HG02642 (cell line): ENCODE results near the gene DCBLD2.
"Not testable (repeated sequence)": the region's sequence is repeated elsewhere in the genome, so short reads cannot be mapped to it uniquely, and the experiment has no call there.

Experiments used
- ATAC-seq: cut with Tn5 transposase; IDR thresholded peaks from one replicate; pipeline ENCODE4 v1.9.1; 2021; ENCODE audit warnings: mild to moderate bottlenecking; ENCODE audit not compliant: unreplicated experiment, poor library complexity

Gene DCBLD2

DNA sequence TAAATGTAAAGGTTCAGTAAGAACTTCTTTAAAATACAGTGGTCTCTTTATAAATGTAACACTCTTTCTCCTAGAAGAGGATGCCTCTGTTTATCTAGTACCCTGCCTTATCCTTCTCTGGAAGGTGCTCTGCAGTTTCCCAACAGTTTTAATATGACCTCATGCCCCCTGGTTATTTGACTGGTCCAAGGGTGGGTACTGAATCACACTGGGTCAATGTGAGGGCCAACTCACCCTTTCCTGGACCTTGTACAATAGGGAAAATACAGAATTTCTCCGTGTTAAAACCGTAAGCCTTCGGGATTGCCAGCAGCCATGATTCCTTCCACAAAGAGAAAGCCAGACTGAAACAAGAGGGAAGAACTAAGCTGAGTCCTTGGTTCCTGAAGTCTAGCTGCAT is 9.2 kb downstream of the DCBLD2 start:
- ATAC-seq: no peak

DNA sequence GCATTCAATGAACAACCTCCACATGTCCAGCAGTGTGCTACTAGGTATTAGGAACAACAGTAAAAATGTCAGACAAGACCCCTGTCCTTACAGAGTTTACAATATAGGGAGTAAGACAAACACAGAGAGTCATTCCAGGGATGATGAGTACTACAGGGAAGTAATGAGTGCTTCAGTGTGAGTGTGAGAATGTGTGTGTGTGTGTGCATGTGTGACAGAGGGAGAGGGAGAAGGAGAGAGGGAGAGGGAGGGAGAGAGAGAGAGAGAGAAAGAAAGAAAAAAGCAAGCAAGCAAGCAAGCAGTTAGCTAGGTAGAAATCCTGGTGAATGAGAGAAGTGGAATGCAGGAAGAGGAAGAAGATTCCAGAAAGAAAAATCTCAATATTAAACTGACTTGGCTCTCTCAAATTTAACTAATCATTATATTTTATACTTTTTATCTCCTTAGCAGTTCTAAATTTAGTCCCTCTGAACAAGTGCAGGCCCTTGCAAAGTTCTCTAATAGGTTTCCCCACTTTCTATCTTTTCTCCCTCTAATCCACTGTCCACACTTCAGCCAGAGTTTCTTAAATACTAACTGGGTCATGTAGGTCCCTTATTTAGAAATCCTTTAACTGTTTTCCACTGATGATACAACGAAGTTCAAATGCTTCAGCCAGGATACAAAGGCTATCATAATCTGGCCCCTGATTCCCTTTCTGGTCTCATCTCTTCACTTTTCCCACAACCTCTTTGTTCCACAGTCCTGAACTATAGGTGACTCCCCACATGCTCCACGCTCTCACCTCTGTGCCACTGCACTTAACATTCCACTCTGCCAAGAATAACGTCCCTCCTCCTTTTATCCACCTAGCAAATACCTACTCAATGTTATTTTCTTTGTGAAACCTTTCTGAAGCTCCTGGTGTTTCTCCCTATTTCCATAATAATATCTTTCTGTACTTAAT is 10.3 kb downstream of the DCBLD2 start:
- ATAC-seq: no peak

DNA sequence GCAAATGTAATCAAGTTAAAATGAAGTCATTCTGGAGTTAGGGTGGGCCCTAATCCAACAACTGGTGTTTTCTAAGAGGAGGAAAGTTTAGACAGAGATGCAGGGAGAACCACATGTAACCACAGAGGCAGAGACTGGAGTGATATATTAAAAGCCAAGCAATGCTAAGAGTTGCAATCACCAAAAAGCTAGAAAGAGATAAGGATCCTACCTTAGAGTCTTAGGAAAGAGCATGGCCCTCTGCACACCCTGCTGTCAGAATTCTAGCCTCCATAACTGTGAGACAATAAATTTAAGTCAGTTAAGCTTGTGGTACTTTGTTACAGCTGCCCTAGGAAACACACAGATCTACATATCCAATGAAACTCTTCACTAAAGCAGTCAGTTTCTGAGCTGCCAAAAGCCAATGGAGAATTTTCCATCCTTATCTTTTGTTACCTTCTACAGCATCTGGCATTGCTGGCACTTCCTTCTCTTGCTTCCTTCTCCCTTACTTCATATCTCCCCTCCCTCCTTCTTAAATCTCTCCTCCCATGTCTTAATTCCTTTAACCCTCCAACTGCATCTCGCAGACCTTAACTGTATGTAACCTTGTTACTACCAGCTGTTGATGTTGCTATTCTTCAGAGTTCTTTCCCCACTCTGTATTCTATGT is 11.2 kb downstream of the DCBLD2 start:
- no peak for ATAC-seq

DNA sequence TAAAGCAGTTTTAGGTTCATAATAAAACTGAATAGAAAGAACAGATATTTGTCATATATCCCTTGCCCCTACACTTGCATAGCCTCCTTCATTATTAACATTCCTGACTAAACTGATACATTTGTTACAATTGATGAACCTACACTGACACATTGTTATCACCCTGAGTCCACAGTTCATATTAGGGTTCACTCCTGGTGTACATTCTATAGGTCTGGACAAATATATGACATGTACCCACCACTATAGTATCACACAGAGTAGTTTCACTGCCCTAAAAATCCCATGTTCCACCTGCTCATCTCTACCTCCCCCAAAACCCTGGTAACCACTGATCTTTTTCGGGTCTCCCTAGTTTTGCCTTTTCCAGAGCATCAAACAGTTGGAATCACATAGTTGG is 13.8 kb downstream of the DCBLD2 start:
- ATAC-seq: no peak

DNA sequence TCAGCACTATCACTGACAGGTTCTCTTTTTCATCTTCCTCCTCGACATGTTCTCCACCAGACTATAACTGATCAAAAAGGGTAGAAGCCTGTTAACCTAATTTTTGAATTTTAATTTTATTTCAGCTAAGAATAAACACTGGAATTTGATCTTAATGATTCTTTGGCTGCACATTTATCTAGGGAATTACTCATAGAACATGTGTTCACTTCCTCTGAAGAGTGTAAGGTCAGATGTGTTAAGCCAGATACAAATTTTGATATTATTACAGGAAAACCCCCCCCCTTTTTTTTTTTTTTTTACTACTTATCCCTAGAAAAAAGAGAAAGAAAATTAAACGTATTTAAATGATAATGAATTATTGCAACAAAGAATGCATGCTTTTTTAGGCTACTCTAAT is 15.0 kb downstream of the DCBLD2 start:
- ATAC-seq: no peak

DNA sequence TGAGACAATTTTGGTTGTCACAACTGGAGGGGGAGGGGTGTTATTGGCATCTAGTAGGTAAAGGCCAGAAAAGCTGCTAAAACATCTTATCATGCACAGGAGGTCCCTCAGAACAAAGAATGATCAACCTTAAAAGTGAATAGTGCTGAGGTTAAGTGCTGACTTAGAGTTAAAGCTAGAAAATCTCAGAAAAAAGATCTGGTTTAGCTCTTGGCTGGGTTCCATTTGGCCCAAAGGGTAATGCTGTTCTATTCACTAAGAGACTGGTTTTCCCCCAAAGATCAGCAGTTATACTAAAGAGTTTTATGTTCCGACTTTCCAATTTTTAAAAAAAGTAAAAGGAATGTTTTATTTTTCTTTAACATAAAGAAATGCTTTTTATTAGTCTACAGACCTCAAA is 15.6 kb downstream of the DCBLD2 start:
- ATAC-seq: no peak

DNA sequence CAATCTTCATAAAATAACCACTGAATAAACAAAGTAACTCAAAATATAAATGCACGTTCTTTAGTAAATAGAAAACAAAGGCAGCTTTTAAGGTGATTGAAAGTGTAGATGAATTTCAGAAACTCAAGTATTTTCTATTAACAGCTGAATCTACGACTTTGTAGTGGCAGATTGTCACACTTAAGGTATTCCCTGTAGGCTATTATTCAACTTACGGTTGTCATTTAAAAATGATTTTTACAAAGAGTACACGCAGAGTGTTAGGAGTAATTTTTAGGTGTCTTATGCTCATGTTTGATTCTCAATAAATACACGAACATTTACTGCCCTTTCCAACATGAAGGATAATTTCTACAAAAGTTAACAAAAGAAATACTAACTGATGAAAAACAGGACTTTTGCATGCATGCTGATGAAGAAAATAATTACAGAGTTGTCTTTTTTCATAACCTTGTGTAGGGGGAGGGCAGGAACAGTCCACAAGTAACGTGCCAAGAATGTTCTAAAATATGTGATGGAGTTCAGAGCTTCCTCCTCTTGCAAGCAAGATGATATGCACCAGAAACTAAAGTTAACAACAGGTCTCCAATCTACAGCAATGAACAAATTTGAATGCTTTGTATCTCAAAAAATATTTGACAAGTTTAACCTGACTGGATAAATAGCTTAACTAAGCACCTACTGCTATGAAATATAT is 16.7 kb downstream of the DCBLD2 start:
- no peak for ATAC-seq

DNA sequence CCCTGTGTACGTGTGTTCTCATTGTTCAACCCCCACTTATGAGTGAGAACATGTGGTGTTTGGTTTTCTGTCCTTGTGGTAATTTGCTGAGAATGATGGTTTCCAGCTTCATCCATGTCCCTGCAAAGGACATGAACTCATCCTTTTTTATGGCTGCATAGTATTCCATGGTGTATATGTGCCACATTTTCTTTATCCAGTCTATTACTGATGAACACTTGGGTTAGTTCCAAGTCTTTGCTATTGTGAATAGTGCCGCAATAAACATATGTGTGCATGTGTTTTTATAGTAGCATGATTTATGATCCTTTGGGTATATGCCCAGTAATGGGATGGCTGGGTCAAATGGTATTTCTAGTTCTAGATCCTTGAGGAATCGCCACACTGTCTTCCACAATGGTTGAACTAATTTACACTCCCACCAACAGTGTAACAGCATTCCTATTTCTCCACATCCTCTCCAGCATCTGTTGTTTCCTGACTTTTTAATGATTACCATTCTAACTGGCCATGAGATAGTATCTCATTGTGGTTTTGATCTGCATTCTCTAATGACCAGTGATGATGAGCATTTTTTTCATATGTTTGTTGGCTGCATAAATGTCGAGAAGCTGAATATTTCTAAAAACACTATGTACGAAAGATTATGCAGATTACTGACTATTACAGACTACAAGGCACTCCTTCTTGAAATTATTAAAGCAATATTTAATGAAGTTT is 18.7 kb downstream of the DCBLD2 start:
- ATAC-seq: not testable (repeated sequence)

DNA sequence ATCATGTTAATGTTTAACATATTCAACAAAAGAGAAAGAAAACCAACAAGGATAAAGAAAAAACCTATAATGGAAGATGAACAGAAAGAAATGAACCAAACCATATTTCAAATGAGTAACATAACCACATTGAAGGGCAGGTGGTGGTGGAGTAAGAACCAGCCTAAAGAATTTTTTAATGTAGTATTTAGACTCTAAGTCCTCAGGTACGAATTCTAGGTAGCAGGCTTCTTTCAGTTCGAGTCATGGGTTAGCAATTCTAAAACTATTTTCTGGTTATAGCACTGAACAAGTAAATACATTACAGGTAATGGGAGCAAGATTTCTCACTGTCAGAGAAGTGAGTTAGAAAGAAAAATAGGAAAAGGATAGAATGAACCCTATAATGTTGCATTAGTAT is 24.4 kb downstream of the DCBLD2 start:
- ATAC-seq: peak; percentile 67

DNA sequence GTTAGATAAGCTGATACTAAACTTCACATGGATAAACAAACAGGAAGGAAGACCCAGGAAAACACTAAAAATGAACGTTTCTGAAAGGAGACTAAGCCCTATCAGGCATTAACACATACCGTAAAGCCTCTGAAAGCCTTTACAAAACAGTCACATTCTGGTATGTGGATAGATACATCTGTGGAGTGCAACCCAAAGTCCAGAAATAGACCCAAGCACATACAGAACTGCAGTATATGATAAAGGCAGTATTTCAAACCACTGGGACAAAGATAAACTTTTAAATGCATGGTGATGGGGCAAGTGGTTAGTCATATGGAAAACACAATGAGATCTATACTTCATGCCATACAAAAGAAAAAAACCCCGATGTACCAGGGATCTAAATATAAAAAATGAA is 26.0 kb downstream of the DCBLD2 start:
- ATAC-seq: no peak

DNA sequence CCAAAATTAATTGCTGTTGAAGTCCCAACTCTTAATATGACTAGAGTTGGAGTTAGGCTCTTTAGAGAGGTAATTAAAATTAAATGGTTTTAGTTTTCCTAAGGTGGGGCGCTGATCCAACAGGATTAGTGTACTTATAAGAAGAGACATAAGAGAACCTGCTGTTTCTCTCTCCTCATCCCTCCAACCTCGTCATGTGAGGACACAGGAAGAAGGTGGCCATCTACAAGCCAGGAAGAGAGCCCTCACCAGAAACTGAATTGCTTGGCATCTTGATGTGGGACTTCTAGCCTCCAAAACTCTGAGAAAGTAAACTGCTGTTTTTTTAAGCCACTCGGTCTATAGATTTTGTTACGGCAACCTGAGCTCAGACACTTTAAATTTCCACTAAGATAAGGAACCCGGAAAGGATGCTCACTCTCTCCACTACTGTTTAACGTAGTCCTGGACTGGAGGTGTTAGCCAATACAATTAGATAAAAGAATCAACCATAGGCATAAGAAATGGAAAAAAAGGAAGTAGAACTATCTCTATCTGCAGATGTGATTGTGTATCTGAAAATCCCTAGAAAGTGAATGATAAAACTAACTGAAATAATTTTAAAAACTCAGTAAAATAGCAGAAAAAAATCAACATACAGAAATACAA is 26.8 kb downstream of the DCBLD2 start:
- no peak for ATAC-seq

DNA sequence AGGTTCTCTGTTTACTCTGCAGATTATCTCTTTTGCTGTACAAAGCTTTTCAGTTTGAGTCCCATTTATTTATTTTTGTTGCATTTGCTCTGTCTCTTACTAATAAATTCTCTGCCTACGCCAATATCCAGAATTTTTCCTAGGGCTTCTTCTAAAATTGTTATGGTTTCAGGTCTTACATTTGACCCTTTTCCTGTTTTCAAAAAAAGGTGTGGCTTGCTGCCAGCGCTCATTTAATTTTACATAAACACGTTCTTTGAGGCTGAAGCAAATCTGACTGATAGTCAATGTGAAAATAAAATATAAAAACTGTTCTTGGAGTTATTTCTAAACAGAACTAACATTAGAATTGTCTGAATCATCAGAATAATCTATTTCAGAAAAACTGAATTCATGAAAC is 32.1 kb downstream of the DCBLD2 start:
- no peak for ATAC-seq

DNA sequence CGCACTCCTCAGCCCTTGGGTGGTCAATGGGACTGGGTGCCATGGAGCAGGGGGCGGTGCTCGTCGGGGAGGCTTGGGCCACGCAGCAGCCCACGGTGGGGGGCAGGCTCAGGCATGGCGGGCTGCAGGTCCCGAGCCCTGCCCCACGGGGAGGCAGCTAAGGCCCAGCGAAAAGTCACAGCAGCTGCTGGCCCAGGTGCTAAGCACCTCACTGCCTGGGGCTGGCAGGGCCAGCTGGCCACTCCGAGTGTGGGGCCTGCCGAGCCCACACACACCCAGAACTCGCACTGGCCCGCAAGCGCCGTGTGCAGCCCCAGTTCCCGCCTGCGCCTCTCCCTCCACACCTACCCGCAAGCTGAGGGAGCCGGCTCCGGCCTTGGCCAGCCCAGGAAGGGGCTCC is 43.5 kb downstream of the DCBLD2 start:
- ATAC-seq: not testable (repeated sequence)

DNA sequence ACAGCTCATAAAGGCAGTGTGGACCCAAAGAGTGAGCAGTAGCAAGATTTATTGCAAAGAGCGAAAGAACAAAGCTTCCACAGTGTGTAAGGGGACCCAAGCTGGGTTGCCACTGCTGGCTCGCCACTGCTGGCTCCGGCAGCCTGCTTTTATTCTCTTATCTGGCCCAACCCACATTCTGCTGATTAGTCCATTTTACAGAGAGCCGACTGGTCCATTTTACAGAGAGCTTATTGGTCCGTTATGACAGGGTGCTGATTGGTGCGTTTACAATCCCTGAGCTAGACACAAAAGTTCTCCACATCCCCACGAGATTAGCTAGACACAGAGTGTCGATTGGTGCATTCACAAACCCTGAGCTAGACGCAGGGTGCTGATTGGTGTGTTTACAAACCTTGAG is 44.2 kb downstream of the DCBLD2 start:
- not testable (repeated sequence) for ATAC-seq

DNA sequence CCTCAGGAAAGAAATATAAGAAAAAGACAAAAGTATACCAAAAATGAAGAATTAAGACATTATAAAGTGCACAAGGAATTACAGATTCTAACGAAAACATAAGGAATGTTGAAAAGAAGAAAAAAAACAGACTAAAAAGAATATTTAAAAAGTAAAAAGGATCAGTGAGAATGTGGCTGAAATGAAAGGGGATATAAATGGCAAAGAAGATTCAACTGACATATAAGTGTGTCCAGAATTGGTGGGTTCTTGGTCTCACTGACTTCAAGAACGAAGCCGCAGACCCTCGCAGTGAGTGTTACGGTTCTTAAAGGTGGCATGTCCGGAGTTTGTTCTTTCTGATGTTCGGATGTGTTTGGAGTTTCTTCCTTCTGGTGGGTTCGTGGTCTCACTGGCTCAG is 44.8 kb downstream of the DCBLD2 start:
- ATAC-seq: no peak

DNA sequence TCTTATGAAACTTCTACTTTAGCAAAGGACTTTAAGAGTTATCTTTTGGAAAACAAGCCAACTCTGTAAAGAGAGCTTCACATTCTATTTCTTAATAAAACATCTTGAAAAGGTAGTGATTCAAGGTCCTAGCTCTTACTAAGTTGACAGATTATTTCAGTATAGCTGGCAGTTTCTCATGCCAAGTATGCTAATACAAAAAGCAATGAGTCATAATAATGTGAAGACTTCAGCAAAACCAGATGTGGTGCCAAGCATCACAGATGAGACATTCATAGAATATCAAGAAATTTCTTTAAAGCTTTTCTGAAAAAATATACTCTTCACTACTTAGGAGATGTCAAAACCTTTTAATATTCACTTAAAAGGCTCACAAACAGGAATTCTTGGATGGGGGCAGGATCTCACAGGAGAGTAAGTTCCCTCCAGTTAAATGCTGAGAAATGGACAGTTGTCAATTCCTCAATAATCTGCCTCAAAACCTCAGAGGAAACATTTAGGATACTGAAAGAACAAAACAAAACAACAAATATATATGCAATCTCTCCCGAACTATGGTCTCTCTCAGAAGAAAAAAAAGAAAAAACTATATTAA is 45.6 kb downstream of the DCBLD2 start:
- ATAC-seq: no peak

DNA sequence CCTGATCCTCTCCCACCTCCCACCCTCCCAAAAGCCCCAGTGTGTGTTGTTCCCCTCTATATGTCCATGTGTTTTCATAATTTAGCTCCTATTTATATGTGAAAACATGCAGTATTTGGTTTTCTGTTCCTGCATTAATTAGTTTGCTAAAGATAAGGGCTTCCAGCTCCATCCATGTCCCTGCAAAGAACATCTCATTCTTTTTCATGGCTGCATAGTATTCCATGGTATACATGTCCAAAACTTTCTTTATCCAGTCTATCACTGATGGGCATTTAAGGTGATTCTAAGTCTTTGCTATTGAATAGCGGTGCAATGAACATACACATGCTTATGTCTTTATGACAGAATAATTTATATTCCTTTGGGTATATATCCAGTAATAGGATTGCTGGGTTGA is 53.4 kb downstream of the DCBLD2 start:
- ATAC-seq: no peak

DNA sequence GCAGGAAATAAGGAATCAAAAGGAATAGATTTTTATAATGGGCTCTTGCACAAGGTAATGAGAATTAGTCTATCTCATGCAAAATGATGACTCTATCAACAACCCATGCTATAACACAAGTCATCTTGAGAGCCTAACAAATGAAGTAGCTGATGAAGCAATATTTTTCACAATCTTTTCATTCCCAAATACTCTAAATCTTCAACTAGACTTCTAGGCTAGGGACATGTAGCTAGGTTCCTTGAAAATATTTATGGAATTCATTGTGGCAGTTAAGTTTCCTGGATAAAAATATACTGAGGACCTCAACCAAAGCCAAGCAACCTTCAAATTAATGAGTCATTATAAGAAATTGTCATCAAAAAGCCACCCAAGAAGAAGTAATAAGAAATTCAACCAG is 55.4 kb downstream of the DCBLD2 start:
- no peak for ATAC-seq

DNA sequence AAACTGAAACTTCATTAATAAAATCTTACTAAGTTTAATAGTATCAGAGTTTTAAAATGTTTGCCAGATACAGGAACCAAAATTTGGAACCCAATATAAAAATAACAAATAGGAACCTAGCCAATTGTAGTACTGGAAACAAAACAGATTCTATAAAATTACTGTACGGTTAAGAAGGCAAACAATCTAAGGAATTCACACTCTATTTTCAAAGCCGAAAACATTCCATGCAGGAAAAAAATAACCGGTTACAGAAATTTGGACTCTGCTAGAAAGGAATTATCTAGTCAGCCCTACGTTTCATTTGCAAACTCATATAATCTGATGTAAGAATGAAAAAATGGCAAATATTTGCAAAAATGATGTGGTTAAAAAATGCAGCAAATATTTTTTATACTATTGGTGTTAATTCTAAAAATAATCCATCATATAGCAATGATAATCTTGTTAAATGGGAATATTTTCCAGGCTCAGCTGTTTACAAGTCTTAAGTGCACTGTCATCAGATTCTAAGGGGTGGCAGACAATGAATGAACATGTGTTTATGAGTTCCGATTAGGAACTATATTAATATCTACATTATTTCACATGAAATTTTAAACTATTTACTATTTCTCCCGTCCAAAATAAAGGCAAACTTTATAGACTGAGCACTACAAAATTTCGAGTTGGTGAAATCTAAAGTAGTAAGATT is 58.1 kb downstream of the DCBLD2 start:
- no peak for ATAC-seq
